HG02884 (cell line): ENCODE results near the gene TGOLN2.

ENCODE experiments used
- ATAC-seq: cut with Tn5 transposase; IDR thresholded peaks from one replicate; pipeline ENCODE4 v1.9.1; 2021; ENCODE audit warnings: mild to moderate bottlenecking, moderate library complexity; ENCODE audit not compliant: unreplicated experiment

Gene TGOLN2

GRCh38 chr2:85269959-85270358 lies 57.8 kb downstream of the TGOLN2 start:
- no peak for ATAC-seq
